GM12864 (cell line): ENCODE data around the gene CD53.
A peak's percentile ranks its signal among the peaks of the same experiment; 100 is the strongest.

ENCODE experiments used
- DNase-seq: peaks from one replicate; pipeline ENCODE4 v3.0.0-alpha.2; 2011; ENCODE audit warnings: low read depth
- H3K4me3 ChIP-seq: 2 replicates; pipeline ENCODE4 v1.5.1; 2011; ENCODE audit warnings: mild to moderate bottlenecking, low read depth, low read length, control low read depth
- TF ChIP-seq, protein P1 (sequence below): IDR thresholded peaks from 2 replicates; pipeline ENCODE4 v1.5.1; 2011; ENCODE audit warnings: low read depth, mild to moderate bottlenecking, moderate library complexity, low read length, control low read depth, inconsistent platforms; ENCODE audit errors: missing control alignments

CD53 gene

GRCh38 chr1:110877364-110877763 lies 4.4 kb downstream of the CD53 start:
- peak overlapping the region; percentile 59 for H3K4me3 ChIP-seq
- TF ChIP-seq, protein P1, sequence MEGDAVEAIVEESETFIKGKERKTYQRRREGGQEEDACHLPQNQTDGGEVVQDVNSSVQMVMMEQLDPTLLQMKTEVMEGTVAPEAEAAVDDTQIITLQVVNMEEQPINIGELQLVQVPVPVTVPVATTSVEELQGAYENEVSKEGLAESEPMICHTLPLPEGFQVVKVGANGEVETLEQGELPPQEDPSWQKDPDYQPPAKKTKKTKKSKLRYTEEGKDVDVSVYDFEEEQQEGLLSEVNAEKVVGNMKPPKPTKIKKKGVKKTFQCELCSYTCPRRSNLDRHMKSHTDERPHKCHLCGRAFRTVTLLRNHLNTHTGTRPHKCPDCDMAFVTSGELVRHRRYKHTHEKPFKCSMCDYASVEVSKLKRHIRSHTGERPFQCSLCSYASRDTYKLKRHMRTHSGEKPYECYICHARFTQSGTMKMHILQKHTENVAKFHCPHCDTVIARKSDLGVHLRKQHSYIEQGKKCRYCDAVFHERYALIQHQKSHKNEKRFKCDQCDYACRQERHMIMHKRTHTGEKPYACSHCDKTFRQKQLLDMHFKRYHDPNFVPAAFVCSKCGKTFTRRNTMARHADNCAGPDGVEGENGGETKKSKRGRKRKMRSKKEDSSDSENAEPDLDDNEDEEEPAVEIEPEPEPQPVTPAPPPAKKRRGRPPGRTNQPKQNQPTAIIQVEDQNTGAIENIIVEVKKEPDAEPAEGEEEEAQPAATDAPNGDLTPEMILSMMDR: no peak
- no peak for DNase-seq

GRCh38 chr1:110877776-110878175 lies 4.8 kb downstream of the CD53 start:
- H3K4me3 ChIP-seq: peak overlapping the region; percentile 59
- TF ChIP-seq, protein P1: no peak

DNA sequence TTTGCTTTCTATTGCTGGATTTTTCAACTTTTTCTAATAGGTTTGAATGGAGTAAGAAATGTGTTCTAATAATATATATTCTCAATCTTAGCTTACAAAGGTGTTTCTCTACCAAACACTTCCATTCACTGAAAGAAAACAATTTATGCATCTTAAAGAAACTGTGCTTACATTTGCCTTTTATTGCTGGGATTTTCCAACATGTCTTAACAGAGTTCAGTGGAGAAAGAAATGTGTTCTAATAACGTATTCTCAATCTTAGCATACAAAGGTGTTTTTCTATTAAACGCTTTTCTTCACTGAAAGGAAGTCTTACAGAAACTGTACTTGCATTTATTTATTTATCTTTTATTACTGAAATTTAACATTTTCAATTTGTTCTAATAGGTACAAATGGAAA lies 5.6 kb downstream of the CD53 start:
- TF ChIP-seq, protein P1: no peak
- no peak for DNase-seq
- H3K4me3 ChIP-seq: peak overlapping the region; percentile 59; the same call in 1 of the 2 replicates

More at GRCh38 chr1:110877776-110878175, 4.8 kb downstream of the CD53 start:
- no peak for DNase-seq

DNA sequence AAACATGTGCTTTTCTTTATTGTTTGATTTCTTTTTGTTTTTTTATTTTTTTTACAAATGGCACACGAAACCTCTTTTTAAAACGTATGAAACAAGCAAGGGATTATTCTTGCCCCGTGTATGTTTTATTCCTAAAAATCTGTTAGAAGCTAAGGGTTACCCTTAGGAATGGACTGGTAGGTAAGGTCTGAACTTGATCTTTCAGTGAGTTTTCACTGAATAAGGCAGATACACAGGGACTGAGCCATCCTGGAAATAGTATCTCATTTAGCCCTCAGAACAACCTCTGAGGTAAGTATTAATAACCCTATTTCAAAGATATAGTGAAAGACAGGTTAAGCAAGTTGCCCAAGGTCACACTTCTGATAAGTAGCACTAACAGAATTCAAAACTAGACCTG lies 6.0 kb downstream of the CD53 start:
- H3K4me3 ChIP-seq: peak overlapping the region; percentile 45; the same call in 1 of the 2 replicates
- no peak for DNase-seq
- TF ChIP-seq, protein P1: no peak

DNA sequence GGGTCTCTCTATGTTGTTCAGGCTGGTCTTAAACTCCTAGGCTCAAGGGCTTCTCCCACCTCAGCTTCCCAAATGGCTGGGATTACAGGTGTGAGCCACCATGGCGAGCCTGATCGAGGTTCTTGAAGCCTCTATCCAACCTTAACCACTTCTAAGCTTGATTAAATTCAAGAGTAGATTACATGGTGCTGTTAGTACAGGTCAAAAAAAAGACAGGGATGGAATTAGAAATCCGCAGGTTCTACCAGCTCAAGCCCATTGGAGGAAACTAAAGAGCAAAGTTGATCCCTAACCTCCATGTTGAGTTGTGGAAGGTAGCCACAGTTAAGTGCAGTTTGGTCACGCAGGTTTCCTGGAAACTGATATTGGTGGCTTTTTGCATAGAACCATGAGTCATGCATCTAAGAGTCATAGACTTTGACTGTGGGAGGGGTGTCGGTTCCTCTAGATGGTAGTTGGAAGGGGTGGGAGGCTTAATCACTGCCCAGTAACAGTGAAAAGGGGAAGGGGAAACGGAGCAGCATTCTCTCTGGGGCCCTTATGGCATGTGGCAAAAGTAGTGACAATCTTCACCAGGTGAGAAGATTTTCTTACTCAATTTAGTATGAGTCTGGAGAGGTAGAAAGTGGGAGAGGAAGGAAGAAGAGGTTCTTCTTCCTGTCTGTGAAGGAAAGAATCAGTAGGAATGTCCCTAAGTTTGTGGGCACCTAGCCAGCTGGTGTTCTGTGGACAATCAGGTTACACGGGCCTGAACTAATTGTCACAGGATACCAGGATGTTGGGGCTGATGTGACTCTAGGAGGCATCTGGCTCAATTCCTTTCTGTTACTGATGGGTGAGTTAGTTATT lies 7.0 kb downstream of the CD53 start:
- H3K4me3 ChIP-seq: peak overlapping the region; percentile 45
- TF ChIP-seq, protein P1: no peak
- DNase-seq: peak; percentile 64

GRCh38 chr1:110880708-110881374 lies 7.9 kb downstream of the CD53 start:
- TF ChIP-seq, protein P1: no peak
- no peak for DNase-seq
- no peak overlapping the region; the same call in 1 of the 2 replicates for H3K4me3 ChIP-seq
